MM.1S (cell line): ENCODE results near the gene LUZP1.

Source experiments
- EZH2 ChIP-seq: fragments of 300-600 bp; sonication (generic); optimal IDR thresholded peaks from 2 replicates; pipeline ENCODE3; 2017; ENCODE audit warnings: low read depth, mild to moderate bottlenecking, antibody characterized with exemption, low read length, mixed read lengths
- EZH2phosphoT487 ChIP-seq: fragments of 300-600 bp; sonication (generic); IDR thresholded peaks from 2 replicates; pipeline ENCODE4 v1.6.1; 2018; ENCODE audit warnings: antibody characterized with exemption, low read length
- TF ChIP-seq, protein P1 (sequence below): fragments of 300-600 bp; sonication (generic); IDR thresholded peaks from 2 replicates; pipeline ENCODE4 v1.5.1; 2016; ENCODE audit warnings: antibody characterized with exemption, low read length, mixed read lengths

DNA sequence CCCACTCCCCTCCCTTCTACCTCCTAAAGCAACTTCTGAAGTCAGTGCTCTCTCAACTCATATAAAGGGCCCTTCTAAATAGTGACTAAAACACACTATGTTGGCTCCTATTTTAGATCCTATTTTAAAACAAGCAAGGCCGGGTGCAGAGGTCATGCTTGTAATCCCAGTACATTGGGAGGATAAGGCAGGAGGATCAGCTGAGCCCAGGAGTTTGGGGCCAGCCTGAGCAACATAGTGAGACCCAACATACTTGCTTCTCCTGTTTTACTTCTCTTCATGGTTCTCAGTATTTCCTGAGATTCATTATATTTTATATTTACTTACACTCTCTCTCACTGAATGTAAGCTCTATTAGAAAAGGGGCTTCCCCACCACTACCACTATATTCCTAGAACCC is 42.5 kb downstream of the LUZP1 start:
- TF ChIP-seq, protein P1, sequence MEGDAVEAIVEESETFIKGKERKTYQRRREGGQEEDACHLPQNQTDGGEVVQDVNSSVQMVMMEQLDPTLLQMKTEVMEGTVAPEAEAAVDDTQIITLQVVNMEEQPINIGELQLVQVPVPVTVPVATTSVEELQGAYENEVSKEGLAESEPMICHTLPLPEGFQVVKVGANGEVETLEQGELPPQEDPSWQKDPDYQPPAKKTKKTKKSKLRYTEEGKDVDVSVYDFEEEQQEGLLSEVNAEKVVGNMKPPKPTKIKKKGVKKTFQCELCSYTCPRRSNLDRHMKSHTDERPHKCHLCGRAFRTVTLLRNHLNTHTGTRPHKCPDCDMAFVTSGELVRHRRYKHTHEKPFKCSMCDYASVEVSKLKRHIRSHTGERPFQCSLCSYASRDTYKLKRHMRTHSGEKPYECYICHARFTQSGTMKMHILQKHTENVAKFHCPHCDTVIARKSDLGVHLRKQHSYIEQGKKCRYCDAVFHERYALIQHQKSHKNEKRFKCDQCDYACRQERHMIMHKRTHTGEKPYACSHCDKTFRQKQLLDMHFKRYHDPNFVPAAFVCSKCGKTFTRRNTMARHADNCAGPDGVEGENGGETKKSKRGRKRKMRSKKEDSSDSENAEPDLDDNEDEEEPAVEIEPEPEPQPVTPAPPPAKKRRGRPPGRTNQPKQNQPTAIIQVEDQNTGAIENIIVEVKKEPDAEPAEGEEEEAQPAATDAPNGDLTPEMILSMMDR: no peak
- no peak for TF ChIP-seq EZH2
- no peak for TF ChIP-seq EZH2phosphoT487
